ENCODE data around the gene MRPS26. TPM values are rescaled to one million over a fixed set of nuclear protein-coding genes. Genes with fewer than 3 reads are reported as not detected.

Gene MRPS26
- polyA plus RNA-seq, 1 donor (not counting 4 experiments of a cell fraction or from before 2014, with no cell fraction given): 29.8 TPM

- Histone ChIP-seq H3K4me2 (ENCODE audit: control insufficient read depth, extremely low read depth, insufficient read depth, low read depth, low read length) (no peak overlapping the region), H3K79me2 (ENCODE audit: control insufficient read depth, insufficient read depth, low read length) (no peaks in the 10 kb centered on the region), H3K9ac (ENCODE audit: control insufficient read depth, extremely low read depth, insufficient read depth, low read length) (no peak overlapping the region), H3K4me3 (ENCODE audit: control insufficient read depth in 2 of 3, extremely low read depth in 1 of 3, insufficient read depth in 2 of 3, low read depth in 1 of 3, low read length in 3 of 3) (no peak overlapping the region), H3K27ac (ENCODE audit: control insufficient read depth, insufficient read depth, low read length) (no peak overlapping the region), H3K36me3 (ENCODE audit: control insufficient read depth in 2 of 2, extremely low read depth in 1 of 2, insufficient read depth in 2 of 2, low read length in 2 of 2) (no peaks in the 10 kb centered on the region), H3K27me3 (ENCODE audit: control insufficient read depth, extremely low read depth, insufficient read depth, low read length) (peaks cover 27% of the 10 kb centered on the region), H3K4me1 (ENCODE audit: control insufficient read depth, extremely low read depth, insufficient read depth, low read length) (no peaks in the 10 kb centered on the region), H3K9me1 (ENCODE audit: control insufficient read depth, extremely low read depth, insufficient read depth, low read length) (no peaks in the 10 kb centered on the region), H4K20me1 (ENCODE audit: control insufficient read depth, extremely low read depth, insufficient read depth, low read length) (no peaks in the 10 kb centered on the region), H2AFZ (ENCODE audit: control insufficient read depth, low read length) (no peak overlapping the region), H3K9me3 (ENCODE audit: control insufficient read depth, low read depth, low read length) (no peaks in the 10 kb centered on the region)
- TF ChIP-seq EZH2 (IDR thresholded peaks at IDR 0.05; ENCODE audit: low read length) (no peak), CTCF (optimal IDR thresholded peaks at IDR 0.05 in 1 of 3, IDR thresholded peaks at IDR 0.05 in 1 of 3, conservative IDR thresholded peaks at IDR 0.05 in 1 of 3; ENCODE audit: extremely low read depth in 1 of 3, insufficient read depth in 2 of 3, low read length in 3 of 3) (no peak)
- dilution Hi-C loops (cut with MboI; ENCODE audit: extremely low pct_ligation_motif_present, low sequenced_read_pairs): no loop called here
- DNase-seq (ENCODE audit: low read depth, low spot score): no peak
- no peak for FAIRE-seq
Observed at GRCh38 chr20:3077618-3078134, 31.8 kb downstream of the MRPS26 start.

GRCh38 chr20:3080939-3081388, 35.1 kb downstream of the MRPS26 start:
- no peak for DNase-seq (ENCODE audit: low read depth, low spot score)
- TF ChIP-seq CTCF (optimal IDR thresholded peaks at IDR 0.05 in 1 of 3, IDR thresholded peaks at IDR 0.05 in 1 of 3, conservative IDR thresholded peaks at IDR 0.05 in 1 of 3; ENCODE audit: extremely low read depth in 1 of 3, insufficient read depth in 2 of 3, low read length in 3 of 3) (no peak), EZH2 (IDR thresholded peaks at IDR 0.05; ENCODE audit: low read length) (no peak)

More at GRCh38 chr20:3080939-3081388, 35.1 kb downstream of the MRPS26 start:
- H2AFZ ChIP-seq (ENCODE audit: control insufficient read depth, low read length): no peak overlapping the region
- H4K20me1 ChIP-seq (ENCODE audit: control insufficient read depth, extremely low read depth, insufficient read depth, low read length): no peaks in the 10 kb centered on the region
- H3K4me2 ChIP-seq (ENCODE audit: control insufficient read depth, extremely low read depth, insufficient read depth, low read depth, low read length): no peak overlapping the region
- no peaks in the 10 kb centered on the region for H3K4me1 ChIP-seq (ENCODE audit: control insufficient read depth, extremely low read depth, insufficient read depth, low read length)
- no peaks in the 10 kb centered on the region for H3K9me3 ChIP-seq (ENCODE audit: control insufficient read depth, low read depth, low read length)
- no peaks in the 10 kb centered on the region for H3K36me3 ChIP-seq (ENCODE audit: control insufficient read depth in 2 of 2, extremely low read depth in 1 of 2, insufficient read depth in 2 of 2, low read length in 2 of 2)
- H3K9me1 ChIP-seq (ENCODE audit: control insufficient read depth, extremely low read depth, insufficient read depth, low read length): no peaks in the 10 kb centered on the region
- no peak overlapping the region for H3K27ac ChIP-seq (ENCODE audit: control insufficient read depth, insufficient read depth, low read length)
- dilution Hi-C loops (cut with MboI; ENCODE audit: extremely low pct_ligation_motif_present, low sequenced_read_pairs): no loop called here
- no peak overlapping the region for H3K4me3 ChIP-seq (ENCODE audit: control insufficient read depth in 2 of 3, extremely low read depth in 1 of 3, insufficient read depth in 2 of 3, low read depth in 1 of 3, low read length in 3 of 3)
- FAIRE-seq: no peak
- H3K27me3 ChIP-seq (ENCODE audit: control insufficient read depth, extremely low read depth, insufficient read depth, low read length): peaks cover 45% of the 10 kb centered on the region
- H3K9ac ChIP-seq (ENCODE audit: control insufficient read depth, extremely low read depth, insufficient read depth, low read length): no peak overlapping the region
- H3K79me2 ChIP-seq (ENCODE audit: control insufficient read depth, insufficient read depth, low read length): no peaks in the 10 kb centered on the region

All from keratinocyte (primary cell).